ENCODE measurements around the gene LCN12.

LCN12 gene

GRCh38 chr9:136974817-136975535, 22.9 kb downstream of the LCN12 start:
- no peak for DNase-seq

- peak; percentile 7 for DNase-seq
Measured at GRCh38 chr9:136975644-136976043, 23.6 kb downstream of the LCN12 start.

- no peak for DNase-seq
Measured at GRCh38 chr9:136977223-136977622, 25.1 kb downstream of the LCN12 start, which contains the start of gene PTGDS. TSS of gene PTGDS (plus strand) at chr9:136977504. CDS start at chr9:136977579, 75 bp downstream.

GRCh38 chr9:136977649-136978072, 25.6 kb downstream of the LCN12 start:
- DNase-seq: no peak

GRCh38 chr9:136978073-136978864, 26.2 kb downstream of the LCN12 start:
- DNase-seq: no peak

- DNase-seq: no peak
Measured at GRCh38 chr9:136978865-136979544, 26.9 kb downstream of the LCN12 start.

GRCh38 chr9:136979769-136980587, 27.9 kb downstream of the LCN12 start:
- DNase-seq: no peak

GRCh38 chr9:136980669-136981478, 28.8 kb downstream of the LCN12 start:
- no peak for DNase-seq

GRCh38 chr9:136981588-136982231, 29.6 kb downstream of the LCN12 start:
- no peak for DNase-seq

- no peak for DNase-seq
Measured at GRCh38 chr9:136982232-136983051, 30.4 kb downstream of the LCN12 start, which contains the start of gene LCNL1. TSS of gene LCNL1 (plus strand) at chr9:136982993. CDS start at chr9:136983587, 594 bp downstream.

GRCh38 chr9:136983167-136983566, 31.1 kb downstream of the LCN12 start:
- no peak for DNase-seq

GRCh38 chr9:136983656-136984314, 31.7 kb downstream of the LCN12 start:
- DNase-seq: no peak

- DNase-seq: no peak
Measured at GRCh38 chr9:136984464-136985026, 32.5 kb downstream of the LCN12 start.

- DNase-seq: no peak
Measured at GRCh38 chr9:136985027-136985602, 33.0 kb downstream of the LCN12 start.

- DNase-seq: no peak
Measured at GRCh38 chr9:136985853-136986252, 33.8 kb downstream of the LCN12 start.

GRCh38 chr9:136988872-136989271, 36.8 kb downstream of the LCN12 start:
- DNase-seq: no peak

GRCh38 chr9:136990242-136990911, 38.3 kb downstream of the LCN12 start:
- DNase-seq: no peak

Measured in GF-D8 (cell line).